SK-N-SH (cell line): ENCODE data around the gene ASS1.

Experiments used
- CTCF ChIP-seq: fragments of 200-600 bp; sonication (generic); IDR thresholded peaks from 2 replicates; pipeline ENCODE4 v1.6.1; 2017; ENCODE audit warnings: antibody characterized with exemption, mild to moderate bottlenecking, moderate library complexity
- EP300 ChIP-seq, 2 experiments: IDR thresholded peaks; 2 replicates each; pipeline versions ENCODE4 v1.4.0 to v1.6.1; 2012; ENCODE audit warnings: borderline replicate concordance in 1 of 2, low read depth in 1 of 2, low read length in 1 of 2
- EZH2phosphoT487 ChIP-seq: fragments of 200-600 bp; sonication (generic); IDR thresholded peaks from 2 replicates; pipeline ENCODE4 v1.6.1; 2017; ENCODE audit warnings: low read depth, mixed run types, mild to moderate bottlenecking, antibody characterized with exemption, moderate library complexity, borderline replicate concordance
- GABPA ChIP-seq: IDR thresholded peaks from 2 replicates; pipeline ENCODE4 v1.4.0; 2012; ENCODE audit warnings: low read depth, mild to moderate bottlenecking
- JUND ChIP-seq: IDR thresholded peaks from 2 replicates; pipeline ENCODE4 v1.4.0; 2012
- MXI1 ChIP-seq: IDR thresholded peaks from 2 replicates; pipeline ENCODE4 v1.6.1; 2012; ENCODE audit warnings: mild to moderate bottlenecking, low read depth, low read length, improper control_type of control experiment
- NFIC ChIP-seq: IDR thresholded peaks from 2 replicates; pipeline ENCODE4 v1.4.0; 2012; ENCODE audit warnings: borderline replicate concordance
- POLR2AphosphoS5 ChIP-seq: IDR thresholded peaks from 2 replicates; pipeline ENCODE4 v1.6.1; 2012; ENCODE audit warnings: low read depth, low read length
- RAD21 ChIP-seq: IDR thresholded peaks from 2 replicates; pipeline ENCODE4 v1.6.1; 2012; ENCODE audit warnings: mild to moderate bottlenecking, low read length
- RFX5 ChIP-seq: IDR thresholded peaks from 2 replicates; pipeline ENCODE4 v1.6.1; 2012; ENCODE audit warnings: mild to moderate bottlenecking, improper control_type of control experiment, low read length
- SIN3A ChIP-seq: IDR thresholded peaks from 2 replicates; pipeline ENCODE4 v1.6.1; 2012; ENCODE audit warnings: low read depth, mild to moderate bottlenecking, low read length, moderate library complexity, borderline replicate concordance
- USF2 ChIP-seq: fragments of 150-350 bp; IDR thresholded peaks from 2 replicates; pipeline ENCODE4 v1.6.1; 2017; ENCODE audit warnings: antibody characterized with exemption, low read length, low read depth, borderline replicate concordance

GRCh38 chr9:130483371-130483971 lies 38.7 kb downstream of the ASS1 start:
- TF ChIP-seq CTCF: no peak
- no peak for TF ChIP-seq EZH2phosphoT487
- TF ChIP-seq RFX5: no peak
- TF ChIP-seq USF2: no peak
- no peak for TF ChIP-seq JUND
- no peak for TF ChIP-seq MXI1
- no peak for TF ChIP-seq POLR2AphosphoS5
- TF ChIP-seq EP300 (IDR thresholded peaks at IDR 0.05; ENCODE audit: borderline replicate concordance in 1 of 2, low read depth in 1 of 2, low read length in 1 of 2): no peak
- TF ChIP-seq SIN3A: no peak
- TF ChIP-seq GABPA: no peak
- no peak for TF ChIP-seq NFIC
- TF ChIP-seq RAD21: no peak
